ENCODE data around the gene LAMA5. TPM values are rescaled to one million over a fixed set of nuclear protein-coding genes. Genes with fewer than 3 reads are reported as not detected.

LAMA5 gene
- total RNA-seq, result 88.6 TPM

GRCh38 chr20:62367136-62367632 is at the start of gene LAMA5:
LAMA5 (minus strand) TSS chr20:62367312; CDS start chr20:62367245, 67 bp downstream.

GRCh38 chr20:62407221-62407992 is 40.3 kb upstream of the LAMA5 start, which contains the start of gene CABLES2:
CABLES2 (minus strand) TSS chr20:62407285; CDS start chr20:62407276, 9 bp downstream.

GRCh38 chr20:62386383-62387218 is 19.5 kb upstream of the LAMA5 start, which contains the start of gene RPS21:
RPS21 (plus strand) TSS chr20:62387103; CDS start chr20:62387339, 236 bp downstream.

GRCh38 chr20:62302341-62303061 is 64.6 kb downstream of the LAMA5 start, which contains the start of gene ADRM1:
ADRM1 (plus strand) TSS chr20:62302997; CDS start chr20:62303569, 572 bp downstream.

Other genes starting within 250 kb of the LAMA5 start
- gene LSM14B, start 244.8 kb downstream of the LAMA5 start, total RNA-seq, result 59.3 TPM
- gene PSMA7, start 223.9 kb downstream of the LAMA5 start, total RNA-seq, result 146 TPM
- gene SS18L1, start 223.5 kb downstream of the LAMA5 start, total RNA-seq, result 35.3 TPM
- 26.1 TPM for gene MTG2, start 184.3 kb downstream of the LAMA5 start, total RNA-seq
- 1.3 TPM for gene HRH3, start 147.0 kb downstream of the LAMA5 start, total RNA-seq
- gene OSBPL2, start 128.8 kb downstream of the LAMA5 start, total RNA-seq, result 53.9 TPM
- 47.6 TPM for gene ADRM1, start 64.3 kb downstream of the LAMA5 start, total RNA-seq
- gene RPS21, start 19.8 kb upstream of the LAMA5 start, total RNA-seq, result 525 TPM
- gene CABLES2, start 40.0 kb upstream of the LAMA5 start, total RNA-seq, result 7.4 TPM
- 0.27 TPM for gene RBBP8NL, start 60.2 kb upstream of the LAMA5 start, total RNA-seq
- gene GATA5, start 108.7 kb upstream of the LAMA5 start, total RNA-seq, result not detected